ENCODE data around the gene NEFH.
A peak's percentile ranks its signal among the peaks of the same experiment; 100 is the strongest.

The NEFH gene

GRCh38 chr22:29517215-29517908 is 37.3 kb downstream of the NEFH start:
- no peak for TF ChIP-seq CTCF (IDR thresholded peaks at IDR 0.05; ENCODE audit: insufficient read depth, missing control alignments)
- FAIRE-seq: no peak
- no peak for DNase-seq (ENCODE audit: insufficient read length, low spot score)

GRCh38 chr22:29518427-29518826 is 38.4 kb downstream of the NEFH start:
- no peak for TF ChIP-seq CTCF (IDR thresholded peaks at IDR 0.05; ENCODE audit: insufficient read depth, missing control alignments)
- DNase-seq (ENCODE audit: insufficient read length, low spot score) (no peak), FAIRE-seq (no peak)

- no peak for TF ChIP-seq CTCF (IDR thresholded peaks at IDR 0.05; ENCODE audit: insufficient read depth, missing control alignments)
- DNase-seq (ENCODE audit: insufficient read length, low spot score) (no peak), FAIRE-seq (no peak)
Measured at GRCh38 chr22:29519996-29520395, 40.0 kb downstream of the NEFH start.

- no peak for TF ChIP-seq CTCF (IDR thresholded peaks at IDR 0.05; ENCODE audit: insufficient read depth, missing control alignments)
- FAIRE-seq (no peak), DNase-seq (ENCODE audit: insufficient read length, low spot score) (no peak)
Measured at GRCh38 chr22:29520851-29521250, 40.8 kb downstream of the NEFH start.

GRCh38 chr22:29521526-29521925 is 41.5 kb downstream of the NEFH start:
- FAIRE-seq (no peak), DNase-seq (ENCODE audit: insufficient read length, low spot score) (no peak)

GRCh38 chr22:29523761-29524160 is 43.7 kb downstream of the NEFH start:
- DNase-seq (ENCODE audit: insufficient read length, low spot score) (no peak), FAIRE-seq (no peak)
- TF ChIP-seq CTCF (IDR thresholded peaks at IDR 0.05; ENCODE audit: insufficient read depth, missing control alignments): no peak

More at GRCh38 chr22:29521526-29521925, 41.5 kb downstream of the NEFH start:
- TF ChIP-seq CTCF (IDR thresholded peaks at IDR 0.05; ENCODE audit: insufficient read depth, missing control alignments): no peak

- FAIRE-seq (no peak), DNase-seq (ENCODE audit: insufficient read length, low spot score) (no peak)
- TF ChIP-seq CTCF (IDR thresholded peaks at IDR 0.05; ENCODE audit: insufficient read depth, missing control alignments): peak; percentile 57
Measured at GRCh38 chr22:29524442-29525191, 44.6 kb downstream of the NEFH start.

Data from D721Med (cell line).